ENCODE data around the gene FANCC.
"Not testable (repeated sequence)": the region's sequence is repeated elsewhere in the genome, so short reads cannot be mapped to it uniquely, and the experiment has no call there.

FANCC gene

DNA sequence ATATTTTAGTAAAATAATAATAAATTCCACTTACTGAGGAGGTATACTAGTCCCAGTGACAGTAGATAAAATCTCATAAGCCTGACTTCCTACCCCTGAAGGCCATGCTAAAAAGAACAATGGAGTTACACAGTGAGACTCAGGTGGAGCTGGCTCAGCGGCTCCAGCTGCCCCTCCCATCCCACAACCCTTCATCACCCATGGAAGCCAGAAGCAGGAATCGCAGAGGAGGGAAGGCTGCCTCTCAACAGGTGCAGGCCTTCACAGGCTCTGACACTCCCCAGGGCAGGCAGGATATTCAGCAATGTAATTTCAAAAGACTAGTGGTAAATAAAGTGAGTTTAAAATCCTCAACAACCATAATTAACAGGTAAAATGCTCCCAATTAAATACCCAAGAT, 67.5 kb downstream of the FANCC start:
- no peaks in the 10 kb centered on the region for H3K27me3 Mint-ChIP-seq
- no peaks in the 10 kb centered on the region for H3K4me1 Mint-ChIP-seq (ENCODE audit: low read depth)

DNA sequence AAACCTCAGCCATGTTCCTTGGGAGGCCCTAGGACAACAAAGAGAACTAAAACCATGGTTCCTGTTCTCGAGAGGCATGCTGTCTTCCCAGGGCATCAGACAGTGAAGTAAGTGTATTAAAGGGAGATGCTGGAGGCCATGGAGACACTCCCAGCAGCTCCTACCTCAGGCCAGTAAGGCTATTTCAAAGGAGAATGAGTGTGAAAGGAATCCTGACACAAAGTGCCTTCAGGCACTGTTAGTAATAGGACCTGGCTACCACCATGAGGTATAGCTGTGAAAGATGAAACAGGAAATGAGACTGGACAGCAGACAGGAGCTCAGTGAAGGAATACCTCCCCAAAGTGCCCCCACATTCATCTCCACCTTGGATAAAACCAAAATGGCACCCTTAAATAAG, 71.0 kb downstream of the FANCC start:
- no peak overlapping the region for H3K27ac Mint-ChIP-seq
- H3K27me3 Mint-ChIP-seq, result no peaks in the 10 kb centered on the region
- H3K36me3 Mint-ChIP-seq (ENCODE audit: low read depth), result peaks cover 27% of the 10 kb centered on the region
- H3K4me1 Mint-ChIP-seq (ENCODE audit: low read depth), result no peaks in the 10 kb centered on the region
- H3K9me3 Mint-ChIP-seq, result no peaks in the 10 kb centered on the region
- H3K4me3 Mint-ChIP-seq, result no peak overlapping the region

More for the DNA sequence above, 67.5 kb downstream of the FANCC start:
- no peak overlapping the region for H3K4me3 Mint-ChIP-seq
- H3K36me3 Mint-ChIP-seq (ENCODE audit: low read depth), result peaks cover 20% of the 10 kb centered on the region
- no peaks in the 10 kb centered on the region for H3K9me3 Mint-ChIP-seq
- H3K27ac Mint-ChIP-seq, result no peak overlapping the region

DNA sequence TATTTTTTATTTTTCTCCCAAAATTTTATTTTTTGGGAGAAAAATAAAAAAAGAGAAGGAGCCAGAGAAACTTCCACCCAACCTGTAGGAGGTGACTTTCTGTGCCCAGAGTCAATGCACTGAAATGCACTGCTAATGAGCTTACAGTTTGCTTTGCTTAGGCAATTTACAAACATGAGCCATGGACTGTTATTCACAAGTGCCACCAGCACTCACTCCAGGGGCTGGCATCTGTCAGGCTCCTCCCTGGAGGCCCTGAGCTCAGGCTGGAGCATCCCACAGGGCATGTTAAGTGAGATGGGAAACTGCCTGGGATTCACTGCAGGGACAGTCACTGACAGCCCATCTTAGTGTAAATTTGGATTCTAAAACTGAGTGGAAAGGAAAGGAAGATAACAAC, 74.9 kb downstream of the FANCC start:
- Mint-ChIP-seq H3K4me1 (ENCODE audit: low read depth) (no peaks in the 10 kb centered on the region), H3K36me3 (ENCODE audit: low read depth) (peaks cover 39% of the 10 kb centered on the region), H3K27ac (peak overlapping the region; percentile 49), H3K4me3 (no peak overlapping the region), H3K9me3 (no peaks in the 10 kb centered on the region), H3K27me3 (no peaks in the 10 kb centered on the region)

DNA sequence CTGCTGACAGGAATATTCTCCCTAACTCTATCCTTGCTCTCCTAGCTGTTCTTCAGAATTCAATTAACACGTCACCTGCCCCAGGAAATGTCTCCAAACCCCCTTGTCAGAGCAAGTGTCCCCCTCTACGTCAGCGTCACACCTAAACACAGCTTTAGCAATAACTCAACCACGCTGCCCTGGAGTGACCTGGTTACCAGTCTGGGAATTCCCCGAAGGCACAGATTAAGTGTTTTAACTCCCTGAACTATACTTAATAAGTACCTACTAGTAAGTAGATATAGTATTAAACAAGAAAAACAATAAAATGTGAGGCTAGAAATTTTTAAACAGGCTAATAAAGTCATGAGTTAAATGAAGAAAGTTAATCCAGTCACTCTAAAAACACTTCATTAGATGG, 78.4 kb downstream of the FANCC start:
- Mint-ChIP-seq H3K36me3 (ENCODE audit: low read depth) (peaks cover 28% of the 10 kb centered on the region), H3K4me1 (ENCODE audit: low read depth) (no peaks in the 10 kb centered on the region), H3K9me3 (no peaks in the 10 kb centered on the region), H3K4me3 (no peak overlapping the region), H3K27ac (no peak overlapping the region), H3K27me3 (no peaks in the 10 kb centered on the region)

DNA sequence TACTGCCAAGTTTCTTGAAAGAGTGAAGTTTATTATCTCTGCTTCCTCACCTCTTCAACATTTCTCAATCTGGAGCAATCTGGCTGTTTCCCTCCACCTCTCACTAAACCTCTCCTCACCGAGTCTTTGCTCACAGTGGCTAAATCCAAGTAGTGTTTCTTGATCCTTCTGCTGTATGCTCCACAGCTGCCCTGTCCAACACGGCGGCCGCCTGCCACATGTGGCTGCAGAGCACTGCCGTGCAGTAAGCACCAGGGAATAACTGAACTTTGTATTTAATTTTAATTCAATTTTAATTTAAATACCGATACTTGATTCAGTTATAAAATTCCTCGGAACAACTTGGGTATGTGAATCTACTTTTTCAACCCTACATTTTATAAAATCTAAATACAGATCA, 80.2 kb downstream of the FANCC start:
- Mint-ChIP-seq H3K36me3 (ENCODE audit: low read depth) (peaks cover 29% of the 10 kb centered on the region), H3K4me1 (ENCODE audit: low read depth) (no peaks in the 10 kb centered on the region), H3K9me3 (no peaks in the 10 kb centered on the region), H3K4me3 (no peak overlapping the region), H3K27me3 (no peaks in the 10 kb centered on the region), H3K27ac (no peak overlapping the region)

DNA sequence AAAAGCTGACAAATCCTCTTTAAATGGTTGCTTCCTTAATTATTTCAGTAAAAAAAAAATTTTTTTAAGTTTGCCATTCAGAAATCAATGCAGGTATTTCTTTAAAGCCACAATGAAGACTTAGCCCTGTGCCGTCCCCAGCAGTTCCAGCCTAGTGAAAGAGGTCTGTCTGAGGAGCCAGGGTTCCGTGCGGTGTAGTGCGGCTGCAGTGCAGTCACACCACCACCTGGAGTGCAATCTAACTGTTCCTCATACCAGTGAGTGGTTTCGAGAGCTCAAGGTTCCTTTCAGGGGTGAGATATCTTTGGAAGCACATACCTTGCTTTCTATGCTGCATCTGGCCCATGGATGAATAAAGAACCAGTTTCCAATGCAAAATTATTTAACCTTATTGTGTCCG, 87.5 kb downstream of the FANCC start:
- H3K4me3 Mint-ChIP-seq, result no peak overlapping the region
- peaks cover 32% of the 10 kb centered on the region for H3K36me3 Mint-ChIP-seq (ENCODE audit: low read depth)
- no peaks in the 10 kb centered on the region for H3K9me3 Mint-ChIP-seq
- no peaks in the 10 kb centered on the region for H3K4me1 Mint-ChIP-seq (ENCODE audit: low read depth)
- no peak overlapping the region for H3K27ac Mint-ChIP-seq
- H3K27me3 Mint-ChIP-seq, result no peaks in the 10 kb centered on the region

DNA sequence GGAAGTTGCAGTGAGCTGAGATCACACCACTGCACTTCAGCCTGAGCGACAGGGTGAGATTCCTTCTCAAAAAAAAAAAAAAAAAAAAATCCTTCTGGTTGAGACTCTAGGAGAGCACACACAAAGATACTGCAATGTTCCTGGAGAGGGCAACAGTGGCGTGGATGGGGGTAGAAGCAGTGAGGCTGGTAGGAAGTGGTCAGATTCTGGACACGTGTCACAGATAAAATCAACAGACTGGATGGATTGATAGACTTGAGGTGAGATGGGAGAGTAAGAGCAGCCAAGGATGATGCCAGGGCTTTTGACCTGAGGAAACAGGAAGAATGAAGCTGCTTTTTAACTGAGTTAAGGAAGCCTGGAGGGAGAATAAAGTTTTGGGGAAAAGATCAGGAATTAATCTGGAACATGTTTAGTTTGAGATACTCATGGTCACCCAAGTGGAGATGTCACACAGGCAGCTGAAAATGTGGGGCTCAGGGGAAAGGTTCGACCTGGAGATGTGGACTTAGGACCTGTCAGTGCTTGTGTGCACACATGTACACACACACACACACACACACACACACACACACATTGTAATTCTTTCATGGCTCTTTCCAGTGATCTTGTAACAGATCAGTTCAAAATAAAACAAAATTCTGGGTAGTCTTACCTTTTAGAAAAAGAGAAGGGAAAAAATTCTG, 88.1 kb downstream of the FANCC start:
- H3K4me3 Mint-ChIP-seq, result no peak overlapping the region
- H3K4me1 Mint-ChIP-seq (ENCODE audit: low read depth), result no peaks in the 10 kb centered on the region
- peaks cover 25% of the 10 kb centered on the region for H3K36me3 Mint-ChIP-seq (ENCODE audit: low read depth)
- no peak overlapping the region for H3K27ac Mint-ChIP-seq
- H3K27me3 Mint-ChIP-seq, result no peaks in the 10 kb centered on the region
- H3K9me3 Mint-ChIP-seq, result no peaks in the 10 kb centered on the region

DNA sequence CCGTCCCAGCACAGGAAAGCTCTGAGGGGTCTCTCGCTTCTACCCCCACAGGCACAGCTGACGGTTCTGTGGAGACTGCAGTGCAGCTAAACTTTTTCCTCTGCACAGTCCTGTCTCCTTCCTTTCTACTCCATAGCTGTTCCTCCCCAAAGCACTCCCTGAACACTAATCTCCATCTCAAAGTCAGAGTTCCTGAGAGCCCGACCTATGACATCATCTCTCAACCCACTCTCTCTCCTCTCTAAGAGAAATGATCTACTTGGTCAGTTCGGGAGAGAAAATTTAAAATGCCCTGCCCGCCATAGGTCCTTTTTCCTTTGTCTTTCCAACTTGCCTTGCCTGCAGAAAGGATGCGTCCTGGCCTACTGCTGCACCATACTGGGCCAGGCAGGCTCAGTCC, 90.6 kb downstream of the FANCC start:
- Mint-ChIP-seq H3K27me3 (no peaks in the 10 kb centered on the region), H3K36me3 (ENCODE audit: low read depth) (peaks cover 18% of the 10 kb centered on the region), H3K4me1 (ENCODE audit: low read depth) (no peaks in the 10 kb centered on the region), H3K9me3 (no peaks in the 10 kb centered on the region), H3K27ac (no peak overlapping the region), H3K4me3 (no peak overlapping the region)

DNA sequence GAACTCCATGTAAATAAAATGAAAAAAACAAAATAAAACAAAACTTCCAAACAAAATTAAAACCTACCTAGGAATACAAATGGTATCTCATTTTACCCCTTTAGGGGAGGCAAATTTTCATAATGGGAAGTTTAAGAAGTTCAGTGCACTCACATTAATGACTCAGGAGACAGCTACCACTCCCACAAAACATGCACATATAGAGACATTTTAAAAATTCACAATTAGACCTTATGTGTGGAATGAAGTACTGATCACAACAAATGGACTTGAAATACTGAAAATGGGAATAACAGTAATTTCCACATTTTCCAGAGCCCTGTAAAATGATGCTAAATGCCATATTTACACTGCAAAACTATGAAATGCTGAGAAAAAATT, 91.8 kb downstream of the FANCC start:
- Mint-ChIP-seq H3K4me1 (ENCODE audit: low read depth) (no peaks in the 10 kb centered on the region), H3K27me3 (no peaks in the 10 kb centered on the region), H3K4me3 (no peak overlapping the region), H3K9me3 (no peaks in the 10 kb centered on the region), H3K27ac (no peak overlapping the region), H3K36me3 (ENCODE audit: low read depth) (peaks cover 10% of the 10 kb centered on the region)

DNA sequence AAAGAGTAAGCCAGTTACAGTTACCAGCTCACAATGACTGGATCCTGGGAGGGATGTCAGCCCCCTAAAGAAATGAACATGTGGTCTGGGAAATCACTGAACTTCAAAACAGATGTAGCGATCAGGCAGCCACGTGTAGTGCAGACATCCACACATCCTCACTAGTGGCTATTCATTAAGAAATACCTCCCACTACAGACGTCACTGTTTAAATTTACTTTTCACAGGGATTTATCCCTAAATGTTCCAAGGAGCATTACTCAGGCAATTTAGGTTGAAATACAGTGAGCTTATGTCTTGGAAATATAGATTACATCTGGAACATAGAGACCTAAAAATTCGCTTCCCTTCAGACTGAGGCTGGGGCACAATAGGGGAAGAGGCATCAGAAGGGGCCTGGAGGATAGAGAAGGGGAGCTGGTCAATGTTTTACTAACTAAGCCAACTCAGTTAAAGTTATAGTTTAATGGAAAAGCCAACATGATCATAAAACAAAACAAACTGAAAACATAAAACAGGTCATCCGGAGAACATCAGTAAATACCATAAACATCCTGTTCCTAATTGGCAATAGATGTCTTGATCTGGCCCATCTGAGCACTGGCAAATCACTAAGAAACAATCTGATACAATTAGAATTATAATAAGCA, 92.3 kb downstream of the FANCC start:
- H3K27ac Mint-ChIP-seq, result no peak overlapping the region
- no peaks in the 10 kb centered on the region for H3K27me3 Mint-ChIP-seq
- H3K4me3 Mint-ChIP-seq, result no peak overlapping the region
- no peaks in the 10 kb centered on the region for H3K4me1 Mint-ChIP-seq (ENCODE audit: low read depth)
- H3K36me3 Mint-ChIP-seq (ENCODE audit: low read depth), result peaks cover 5% of the 10 kb centered on the region
- no peaks in the 10 kb centered on the region for H3K9me3 Mint-ChIP-seq

DNA sequence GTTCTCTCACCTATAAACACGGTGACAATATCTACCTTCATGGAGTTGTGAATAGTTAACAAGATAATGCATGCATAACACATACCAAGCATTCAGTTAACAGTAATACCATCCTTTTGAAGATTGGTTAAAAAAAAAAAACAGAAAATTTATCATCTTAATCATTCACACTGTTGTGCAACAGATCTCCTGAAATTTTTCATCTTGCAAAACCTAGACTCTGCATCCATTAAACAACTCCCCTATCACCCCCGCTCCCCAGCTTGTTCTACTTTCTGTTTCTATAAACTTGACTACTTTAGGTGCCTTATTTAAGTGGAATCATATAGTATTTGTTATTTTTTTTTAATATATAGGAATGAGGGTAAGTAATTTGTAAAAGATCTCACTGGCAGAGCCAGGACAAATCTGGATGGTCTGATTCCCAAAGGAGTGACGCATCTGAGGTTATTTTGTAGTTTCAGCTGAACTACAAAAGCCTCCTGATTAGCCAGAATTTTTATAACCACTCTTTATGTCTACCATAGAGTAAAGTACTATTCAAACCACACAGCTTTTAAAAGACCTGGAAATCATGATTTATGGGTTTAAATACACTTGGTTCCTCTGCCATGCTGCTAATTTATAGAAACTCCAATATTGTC, 93.0 kb downstream of the FANCC start:
- H3K36me3 Mint-ChIP-seq (ENCODE audit: low read depth), result peaks cover 3% of the 10 kb centered on the region
- H3K4me3 Mint-ChIP-seq, result no peak overlapping the region
- H3K4me1 Mint-ChIP-seq (ENCODE audit: low read depth), result no peaks in the 10 kb centered on the region
- no peaks in the 10 kb centered on the region for H3K9me3 Mint-ChIP-seq
- H3K27me3 Mint-ChIP-seq, result no peaks in the 10 kb centered on the region
- H3K27ac Mint-ChIP-seq, result no peak overlapping the region

DNA sequence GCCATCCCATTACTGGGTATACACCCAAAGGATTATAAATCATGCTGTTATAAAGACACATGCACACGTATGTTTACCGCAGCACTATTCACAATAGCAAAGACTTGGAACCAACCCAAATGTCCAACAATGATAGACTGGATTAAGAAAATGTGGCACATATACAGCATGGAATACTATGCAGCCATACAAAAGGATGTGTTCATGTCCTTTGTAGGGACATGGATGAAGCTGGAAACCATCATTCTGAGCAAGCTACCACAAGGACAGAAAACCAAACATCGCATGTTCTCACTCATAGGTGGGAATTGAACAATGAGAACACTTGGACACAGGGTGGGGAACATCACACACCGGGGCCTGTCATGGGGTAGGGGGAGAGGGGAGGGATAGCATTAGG, 97.2 kb downstream of the FANCC start:
- not testable (repeated sequence) for H3K4me1 Mint-ChIP-seq (ENCODE audit: low read depth)

DNA sequence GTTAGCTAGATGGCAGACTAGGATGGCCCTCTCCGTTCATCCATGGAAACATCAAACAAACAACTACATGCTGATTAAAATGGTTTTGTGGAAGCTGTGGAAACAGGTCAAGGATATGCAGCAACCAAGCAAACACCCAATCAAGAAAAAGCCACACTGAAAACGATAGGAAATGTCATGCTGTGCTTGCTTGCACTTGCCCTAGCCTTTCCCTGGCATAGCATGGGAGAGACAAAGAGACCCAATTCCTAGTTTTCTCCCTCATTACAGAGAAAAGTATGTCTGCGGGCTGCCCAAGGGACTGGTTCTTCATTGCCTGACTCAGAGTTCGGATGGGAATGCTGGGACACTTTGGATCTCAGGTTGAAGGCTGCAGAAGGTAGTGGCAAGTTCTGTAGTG, 98.7 kb downstream of the FANCC start:
- H3K4me1 Mint-ChIP-seq (ENCODE audit: low read depth), result no peaks in the 10 kb centered on the region
- H3K9me3 Mint-ChIP-seq, result no peaks in the 10 kb centered on the region
- H3K4me3 Mint-ChIP-seq, result no peak overlapping the region
- H3K36me3 Mint-ChIP-seq (ENCODE audit: low read depth), result peaks cover 3% of the 10 kb centered on the region
- H3K27me3 Mint-ChIP-seq, result no peaks in the 10 kb centered on the region
- no peak overlapping the region for H3K27ac Mint-ChIP-seq

More for the DNA sequence above, 97.2 kb downstream of the FANCC start:
- H3K27me3 Mint-ChIP-seq; H3K4me3 Mint-ChIP-seq; H3K27ac Mint-ChIP-seq; H3K9me3 Mint-ChIP-seq; H3K36me3 Mint-ChIP-seq (ENCODE audit: low read depth): not testable (repeated sequence)

DNA sequence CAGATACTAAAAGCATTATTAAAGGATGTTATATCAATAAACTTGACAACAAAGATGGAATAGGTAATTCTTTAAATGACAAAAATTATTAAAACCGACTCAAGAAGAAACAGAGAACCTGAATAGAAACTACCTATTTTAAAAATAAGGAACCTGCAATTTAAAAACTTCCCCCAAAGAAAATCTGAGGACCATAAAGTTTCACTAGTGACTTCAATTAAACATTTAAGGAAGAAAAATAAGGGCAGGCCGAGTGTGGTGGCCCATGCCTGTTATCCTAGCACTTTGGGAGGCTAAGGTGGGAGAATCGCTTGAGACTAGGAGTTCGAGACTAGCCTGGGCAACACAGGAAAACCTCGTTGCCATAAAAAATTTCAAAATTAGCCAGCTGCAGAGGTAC, 99.6 kb downstream of the FANCC start:
- peaks cover 3% of the 10 kb centered on the region for H3K36me3 Mint-ChIP-seq (ENCODE audit: low read depth)
- no peak overlapping the region for H3K27ac Mint-ChIP-seq
- H3K4me3 Mint-ChIP-seq, result no peak overlapping the region
- no peaks in the 10 kb centered on the region for H3K9me3 Mint-ChIP-seq
- H3K4me1 Mint-ChIP-seq (ENCODE audit: low read depth), result no peaks in the 10 kb centered on the region
- H3K27me3 Mint-ChIP-seq, result no peaks in the 10 kb centered on the region

DNA sequence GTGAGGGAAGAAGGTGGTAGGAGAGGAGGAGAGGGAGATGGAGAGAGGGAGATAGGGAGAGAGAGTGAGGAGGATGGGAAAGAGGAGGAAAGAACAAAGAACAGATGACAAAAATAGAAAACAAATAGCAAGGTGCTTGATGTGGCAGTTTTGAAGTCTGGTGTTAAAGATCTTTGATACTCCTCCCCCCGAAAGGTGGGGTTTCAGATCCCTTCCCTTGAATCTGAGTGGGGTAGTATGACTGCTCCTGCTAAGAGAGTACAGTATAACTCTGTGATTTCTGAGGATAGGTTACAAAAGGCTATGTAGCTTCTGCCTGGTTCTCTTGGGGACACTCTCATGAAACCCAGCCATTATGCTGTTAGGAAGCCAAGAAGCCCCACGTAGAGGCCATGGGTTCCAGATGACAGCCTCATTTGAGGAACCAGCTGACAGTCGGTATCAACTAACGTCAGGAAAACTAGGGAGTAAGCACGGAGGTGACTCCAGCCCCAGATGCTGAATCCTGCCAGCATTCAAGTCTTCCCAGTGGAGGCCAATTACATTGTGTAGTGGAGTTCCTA, 102.1 kb downstream of the FANCC start:
- Mint-ChIP-seq H3K36me3 (ENCODE audit: low read depth) (peaks cover 3% of the 10 kb centered on the region), H3K4me3 (no peak overlapping the region), H3K4me1 (ENCODE audit: low read depth) (no peaks in the 10 kb centered on the region), H3K27ac (no peak overlapping the region), H3K9me3 (no peaks in the 10 kb centered on the region), H3K27me3 (no peaks in the 10 kb centered on the region)
